Measurements from ENCODE around the gene USP30.
"Not testable (repeated sequence)": the region's sequence is repeated elsewhere in the genome, so short reads cannot be mapped to it uniquely, and the experiment has no call there.

The USP30 gene

DNA sequence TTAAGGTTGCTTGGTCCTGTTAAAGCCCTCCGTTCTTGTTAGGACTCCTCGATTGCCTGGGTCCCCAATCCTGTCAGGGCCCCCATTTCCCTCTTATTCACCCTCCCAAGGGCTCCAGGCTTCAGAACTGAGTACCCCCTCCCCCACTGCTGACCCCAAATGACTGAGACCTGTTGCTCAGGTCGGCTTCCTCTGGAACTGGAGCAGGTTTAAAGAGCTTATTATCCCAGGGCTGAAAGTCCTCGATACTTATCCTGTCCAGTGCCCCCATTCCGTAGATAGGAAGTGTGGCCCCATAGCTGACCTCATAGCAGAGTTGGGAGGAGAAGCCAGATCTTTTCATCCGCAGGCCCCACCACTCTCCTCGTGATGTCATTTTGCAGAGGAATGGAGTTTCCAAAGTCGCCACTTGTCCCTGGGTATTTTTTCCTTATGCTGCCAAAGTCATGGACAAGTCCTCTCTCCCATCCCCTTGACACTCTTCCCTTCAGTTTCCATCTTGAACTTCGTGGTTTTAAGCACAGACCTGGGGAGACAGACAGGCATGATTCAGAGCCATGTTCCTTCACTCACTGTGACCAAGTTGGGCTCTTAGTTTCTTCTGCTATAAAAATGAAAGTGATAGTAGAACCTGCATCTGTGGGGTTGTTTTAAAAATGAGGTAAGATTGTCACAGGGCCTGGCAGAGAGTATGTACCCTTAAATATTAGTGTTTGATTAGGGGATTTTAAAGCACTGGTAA, 1.2 kb downstream of the USP30 start:
- in situ Hi-C loops (cut with MboI; ENCODE audit: low sequenced_read_pairs, unreplicated experiment) = no loop called here
- no peak for TF ChIP-seq CTCF (IDR thresholded peaks at IDR 0.05; ENCODE audit: borderline replicate concordance, control extremely low read depth, extremely low read depth, insufficient read depth, missing control alignments)
- peak; percentile 71 for DNase-seq (ENCODE audit: low spot score)

GRCh38 chr12:109054124-109054513, 1.7 kb downstream of the USP30 start:
- in situ Hi-C loops (cut with MboI; ENCODE audit: low sequenced_read_pairs, unreplicated experiment); DNase-seq (ENCODE audit: low spot score): not testable (repeated sequence)

- no peak for DNase-seq (ENCODE audit: low spot score)
- in situ Hi-C loops (cut with MboI; ENCODE audit: low sequenced_read_pairs, unreplicated experiment) = no loop called here
- no peak for TF ChIP-seq CTCF (IDR thresholded peaks at IDR 0.05; ENCODE audit: borderline replicate concordance, control extremely low read depth, extremely low read depth, insufficient read depth, missing control alignments)
Measured at GRCh38 chr12:109054520-109054919, 2.1 kb downstream of the USP30 start.

DNA sequence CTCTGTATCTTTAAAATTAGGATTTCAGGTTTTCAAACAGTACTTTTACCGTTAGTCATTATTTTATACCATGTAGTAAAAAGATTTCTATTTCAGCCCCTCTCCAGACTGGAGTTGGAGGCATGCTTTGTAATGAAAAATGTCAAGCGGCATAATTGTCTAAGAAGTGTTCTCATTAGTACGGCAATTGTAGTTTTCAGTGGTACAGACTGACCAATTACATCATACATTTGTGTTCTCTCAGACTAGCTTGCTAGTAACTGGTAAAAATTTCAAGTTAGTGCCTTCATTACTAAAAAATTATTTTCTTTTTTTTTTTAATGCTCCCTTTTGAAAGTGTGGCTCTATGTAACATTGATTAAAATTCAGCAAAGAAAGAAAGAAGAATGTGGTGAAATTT, 4.5 kb downstream of the USP30 start:
- DNase-seq (ENCODE audit: low spot score) = no peak
- in situ Hi-C loops (cut with MboI; ENCODE audit: low sequenced_read_pairs, unreplicated experiment) = no loop called here
- no peak for TF ChIP-seq CTCF (IDR thresholded peaks at IDR 0.05; ENCODE audit: borderline replicate concordance, control extremely low read depth, extremely low read depth, insufficient read depth, missing control alignments)

DNA sequence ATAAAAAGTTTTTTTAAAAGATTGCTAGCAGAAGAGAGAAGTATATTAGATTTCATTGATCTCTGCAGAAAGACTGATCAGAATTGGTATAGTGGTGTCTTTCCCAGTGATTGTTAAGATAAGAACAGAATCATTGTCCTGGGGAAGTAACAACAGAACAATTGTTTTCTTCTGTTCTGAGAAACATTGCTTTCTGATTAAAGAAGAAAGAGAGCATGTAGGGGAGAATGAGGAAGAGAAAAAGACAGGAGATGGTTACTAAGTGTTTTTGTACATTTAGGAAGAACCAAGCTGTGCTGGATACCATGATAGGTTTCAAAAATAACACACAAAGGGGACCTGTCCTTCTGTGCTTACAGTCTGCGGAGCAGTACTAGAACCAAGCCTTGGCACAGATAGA, 5.0 kb downstream of the USP30 start:
- no peak for DNase-seq (ENCODE audit: low spot score)
- in situ Hi-C loops (cut with MboI; ENCODE audit: low sequenced_read_pairs, unreplicated experiment) = no loop called here
- TF ChIP-seq CTCF (IDR thresholded peaks at IDR 0.05; ENCODE audit: borderline replicate concordance, control extremely low read depth, extremely low read depth, insufficient read depth, missing control alignments) = no peak

DNA sequence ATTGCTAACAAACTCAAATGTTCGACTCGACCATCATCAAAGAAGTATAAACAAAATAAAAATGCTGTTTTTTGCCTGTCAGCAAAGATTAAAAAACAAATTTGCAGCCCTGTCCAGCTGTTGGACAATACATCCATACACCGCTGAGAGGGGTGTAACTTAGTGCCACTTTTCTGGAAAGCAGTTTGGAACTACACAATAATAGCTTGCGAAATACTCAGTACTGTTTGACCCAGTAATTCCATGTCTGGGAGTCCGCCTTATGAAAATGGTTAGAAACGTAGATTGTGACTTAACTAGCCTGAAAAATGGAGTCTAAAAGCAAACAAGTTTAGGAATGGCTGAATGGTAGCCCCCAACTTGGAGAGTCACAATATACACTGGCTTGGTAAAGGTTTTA, 6.4 kb downstream of the USP30 start:
- DNase-seq (ENCODE audit: low spot score) = no peak
- no peak for TF ChIP-seq CTCF (IDR thresholded peaks at IDR 0.05; ENCODE audit: borderline replicate concordance, control extremely low read depth, extremely low read depth, insufficient read depth, missing control alignments)
- in situ Hi-C loops (cut with MboI; ENCODE audit: low sequenced_read_pairs, unreplicated experiment) = no loop called here

DNA sequence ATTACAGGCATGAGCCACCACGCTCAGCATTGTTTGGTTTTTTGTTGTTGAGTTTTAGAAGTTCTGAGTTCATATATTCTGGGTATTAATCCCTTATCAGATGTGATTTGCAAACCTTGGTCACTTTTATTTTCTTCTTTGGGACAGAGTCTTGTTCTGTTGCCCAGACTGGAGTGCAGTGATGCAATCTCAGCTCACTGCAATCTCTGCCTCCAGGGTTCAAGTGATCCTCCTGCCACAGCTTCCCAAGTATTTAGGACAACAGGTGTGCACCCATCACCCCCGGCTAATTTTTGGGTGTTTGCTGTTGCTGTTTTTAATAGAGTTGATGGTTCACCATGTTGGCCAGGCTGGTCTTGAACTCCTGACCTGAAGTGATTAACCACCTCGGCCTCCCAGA, 11.8 kb downstream of the USP30 start:
- TF ChIP-seq CTCF (IDR thresholded peaks at IDR 0.05; ENCODE audit: borderline replicate concordance, control extremely low read depth, extremely low read depth, insufficient read depth, missing control alignments) = no peak
- no peak for DNase-seq (ENCODE audit: low spot score)
- in situ Hi-C loops (cut with MboI; ENCODE audit: low sequenced_read_pairs, unreplicated experiment) = no loop called here

Measured in GM13976 (cell line).